H1 (cell line): ENCODE measurements around the gene RPTOR. TPM values are rescaled to one million over a fixed set of nuclear protein-coding genes. Genes with fewer than 3 reads are reported as not detected.

ENCODE experiments used
- CTCF ChIA-PET: fragments of 300-600 bp; sonication (Branson Sonifier 250); formaldehyde crosslinking; loops from one replicate; lab custom pipeline; 2021; ENCODE audit not compliant: partially characterized antibody; lab: Charles Lee
- POLR2A ChIA-PET: fragments of 300-600 bp; sonication (Branson Sonifier 250); formaldehyde crosslinking; loops from one replicate; lab custom pipeline; 2021; ENCODE audit warnings: inconsistent platforms; ENCODE audit not compliant: partially characterized antibody; lab: Charles Lee
- DNase-seq, 2 experiments: peaks; one replicate each; pipeline versions ENCODE4 v3.0.0 to v3.0.0-alpha.2; 2010 to 2022; ENCODE audit warnings: low spot score in 2 of 2, low read depth in 1 of 2, mixed read lengths in 1 of 2
- FAIRE-seq: peaks from 2 replicates; lab custom pipeline; 2011; peaks lifted over from hg19 to GRCh38; lab: Jason Lieb, UNC
- H2AFZ ChIP-seq: 2 replicates; pipeline ENCODE4 v1.8.1; 2012; ENCODE audit warnings: low read length, inconsistent platforms
- H2AK5ac ChIP-seq: 2 replicates; pipeline ENCODE4 v1.6.1; 2013; ENCODE audit warnings: low read depth, low read length
- H2BK120ac ChIP-seq: replicated peaks from 2 replicates; pipeline ENCODE3; 2013; ENCODE audit warnings: low read depth, low read length, inconsistent platforms
- H2BK12ac ChIP-seq: 2 replicates; pipeline ENCODE4 v1.6.1; 2013; ENCODE audit warnings: low read depth, low read length
- H2BK15ac ChIP-seq: 2 replicates; pipeline ENCODE4 v1.6.1; 2013; ENCODE audit warnings: low read length
- H2BK20ac ChIP-seq: 2 replicates; pipeline ENCODE4 v1.6.1; 2013; ENCODE audit warnings: low read length
- H2BK5ac ChIP-seq: 2 replicates; pipeline ENCODE4 v1.6.1; 2013; ENCODE audit warnings: low read depth, low read length
- H3K14ac ChIP-seq: 2 replicates; pipeline ENCODE4 v1.6.1; 2013; ENCODE audit warnings: inconsistent platforms; ENCODE audit not compliant: insufficient read length
- H3K18ac ChIP-seq: 2 replicates; pipeline ENCODE4 v1.6.1; 2013; ENCODE audit warnings: low read length; ENCODE audit errors: extremely low read depth
- H3K23ac ChIP-seq: 2 replicates; pipeline ENCODE4 v1.6.1; 2013; ENCODE audit warnings: inconsistent platforms; ENCODE audit not compliant: insufficient read length
- H3K23me2 ChIP-seq: 2 replicates; pipeline ENCODE4 v1.6.1; 2013; ENCODE audit warnings: low read depth, low read length
- H3K27ac ChIP-seq: 2 replicates; pipeline ENCODE4 v1.6.1; 2011; ENCODE audit warnings: low read depth, low read length, inconsistent platforms
- H3K27me3 ChIP-seq, 4 experiments: replicated peaks in 1 of 4; 1 replicate in 1 of 4; 2 replicates in 3 of 4; pipeline versions ENCODE4 v1.6.1 to v1.8.1; 2011 to 2013; ENCODE audit warnings: low read length in 3 of 4, mild to moderate bottlenecking in 3 of 4, inconsistent platforms in 2 of 4, mixed read lengths in 2 of 4, moderate library complexity in 1 of 4; ENCODE audit not compliant: control insufficient read depth in 3 of 4, insufficient read depth in 3 of 4; ENCODE audit errors: extremely low read depth in 1 of 4
- H3K36me3 ChIP-seq, 4 experiments: 2 replicates each; pipeline versions ENCODE4 v1.6.1 to v1.8.1; 2011 to 2013; ENCODE audit warnings: mild to moderate bottlenecking in 4 of 4, low read length in 3 of 4, moderate library complexity in 2 of 4, control low read depth in 1 of 4, inconsistent platforms in 1 of 4; ENCODE audit not compliant: insufficient read depth in 4 of 4, control insufficient read depth in 2 of 4
- H3K4ac ChIP-seq: replicated peaks from 2 replicates; pipeline ENCODE3; 2013; ENCODE audit warnings: low read length, low read depth, mixed read lengths, inconsistent platforms; ENCODE audit not compliant: insufficient read length
- H3K4me1 ChIP-seq, 4 experiments: replicated peaks in 1 of 4; 1 replicate in 1 of 4; 2 replicates in 3 of 4; pipeline versions ENCODE4 v1.6.1 to v1.8.1; 2011 to 2013; ENCODE audit warnings: low read length in 3 of 4, inconsistent platforms in 2 of 4, mixed read lengths in 1 of 4; ENCODE audit not compliant: insufficient read depth in 4 of 4, control insufficient read depth in 3 of 4
- H3K4me2 ChIP-seq, 2 experiments: 2 replicates each; pipeline versions ENCODE4 v1.6.1 to v1.8.1; 2011 to 2013; ENCODE audit warnings: low read depth in 2 of 2, low read length in 2 of 2, control low read depth in 1 of 2, inconsistent platforms in 1 of 2, mild to moderate bottlenecking in 1 of 2; ENCODE audit not compliant: insufficient read depth in 1 of 2
- H3K4me3 ChIP-seq, 4 experiments: fragments of 200-600, 300-600 bp in 1 of 4; sonication (generic), shearing (Covaris generic), sonication (Bioruptor Twin) in 1 of 4; 2 replicates each; pipeline versions ENCODE4 v1.5.1 to v1.8.1; 2011 to 2016; ENCODE audit warnings: low read length in 4 of 4, low read depth in 3 of 4, control low read depth in 2 of 4, inconsistent platforms in 2 of 4, mild to moderate bottlenecking in 2 of 4, mixed read lengths in 1 of 4, moderate library complexity in 1 of 4; ENCODE audit not compliant: insufficient read depth in 2 of 4; ENCODE audit errors: extremely low read depth in 1 of 4
- H3K56ac ChIP-seq: replicated peaks from 2 replicates; pipeline ENCODE3; 2013; ENCODE audit warnings: low read depth, mild to moderate bottlenecking, mixed read lengths, low read length, inconsistent platforms; ENCODE audit not compliant: insufficient read length
- H3K79me1 ChIP-seq: 2 replicates; pipeline ENCODE4 v1.6.1; 2013; ENCODE audit warnings: low read depth, low read length, control low read depth
- H3K79me2 ChIP-seq, 2 experiments: 2 replicates each; pipeline versions ENCODE4 v1.6.1 to v1.8.1; 2012 to 2013; ENCODE audit warnings: low read length in 2 of 2, mild to moderate bottlenecking in 2 of 2, inconsistent platforms in 1 of 2; ENCODE audit not compliant: insufficient read depth in 2 of 2, control insufficient read depth in 1 of 2
- H3K9ac ChIP-seq, 4 experiments: replicated peaks in 1 of 4; 1 replicate in 1 of 4; 2 replicates in 3 of 4; pipeline versions ENCODE4 v1.6.1 to v1.8.1; 2011 to 2013; ENCODE audit warnings: low read depth in 3 of 4, low read length in 3 of 4, control low read depth in 2 of 4, mild to moderate bottlenecking in 2 of 4, moderate library complexity in 2 of 4, inconsistent platforms in 1 of 4; ENCODE audit errors: extremely low read depth in 1 of 4
- H3K9me3 ChIP-seq, 2 experiments: 2 replicates each; pipeline versions ENCODE4 v1.6.1 to v1.8.1; 2012 to 2013; ENCODE audit warnings: mild to moderate bottlenecking in 2 of 2, moderate library complexity in 2 of 2, control low read depth in 1 of 2, inconsistent platforms in 1 of 2, low read depth in 1 of 2, low read length in 1 of 2, mixed read lengths in 1 of 2; ENCODE audit not compliant: insufficient read depth in 2 of 2
- H4K20me1 ChIP-seq, 2 experiments: replicated peaks in 1 of 2; 2 replicates each; pipeline versions ENCODE3 to v1.8.1; 2011 to 2013; ENCODE audit warnings: inconsistent platforms in 2 of 2, low read length in 2 of 2, mild to moderate bottlenecking in 1 of 2; ENCODE audit not compliant: insufficient read depth in 2 of 2, control insufficient read depth in 1 of 2
- H4K5ac ChIP-seq: 2 replicates; pipeline ENCODE4 v1.6.1; 2013; ENCODE audit warnings: low read length, low read depth, mixed read lengths, inconsistent platforms; ENCODE audit not compliant: insufficient read length
- H4K8ac ChIP-seq: 2 replicates; pipeline ENCODE4 v1.8.0; 2013; ENCODE audit warnings: mild to moderate bottlenecking, moderate library complexity, low read length, inconsistent platforms; ENCODE audit not compliant: insufficient read depth; ENCODE audit errors: extremely low read depth
- H4K91ac ChIP-seq: replicated peaks from 2 replicates; pipeline ENCODE3; 2013; ENCODE audit warnings: low read length, mixed read lengths, inconsistent platforms; ENCODE audit not compliant: insufficient read length
- CBX8 ChIP-seq: fragments of 300-800, 300-1000 bp; sonication (generic); IDR thresholded peaks from 2 replicates; pipeline ENCODE4 v1.7.1; 2016; ENCODE audit warnings: low read depth, low read length, borderline replicate concordance
- CHD1 ChIP-seq: IDR thresholded peaks from 2 replicates; pipeline ENCODE4 v1.6.1; 2012; ENCODE audit warnings: low read depth, low read length, improper control_type of control experiment
- EGR1 ChIP-seq: IDR thresholded peaks from 2 replicates; pipeline ENCODE4 v1.6.1; 2011; ENCODE audit warnings: low read depth, low read length, borderline replicate concordance
- MAFK ChIP-seq: IDR thresholded peaks from 2 replicates; pipeline ENCODE4 v1.6.1; 2012; ENCODE audit warnings: low read depth, mild to moderate bottlenecking, improper control_type of control experiment, low read length
- POLR2A ChIP-seq, 2 experiments: IDR thresholded peaks; 1 replicate in 1 of 2; 2 replicates in 1 of 2; pipeline ENCODE4 v1.6.1; 2011; ENCODE audit warnings: low read depth in 2 of 2, low read length in 2 of 2, mild to moderate bottlenecking in 2 of 2; ENCODE audit errors: control extremely low read depth in 1 of 2
- POU5F1 ChIP-seq: IDR thresholded peaks from 2 replicates; pipeline ENCODE4 v1.6.1; 2011; ENCODE audit warnings: low read depth, mild to moderate bottlenecking, low read length, moderate library complexity
- RAD21 ChIP-seq, 2 experiments: IDR thresholded peaks in 1 of 2; conservative IDR thresholded peaks in 1 of 2; 2 replicates each; pipeline ENCODE4 v1.6.1; 2011; ENCODE audit warnings: low read depth in 2 of 2, low read length in 2 of 2, improper control_type of control experiment in 1 of 2, inconsistent platforms in 1 of 2, mild to moderate bottlenecking in 1 of 2, moderate library complexity in 1 of 2
- RXRA ChIP-seq: IDR thresholded peaks from 2 replicates; pipeline ENCODE4 v1.6.1; 2011; ENCODE audit warnings: low read depth, mild to moderate bottlenecking, low read length, moderate library complexity; ENCODE audit not compliant: insufficient read depth
- SIRT6 ChIP-seq: IDR thresholded peaks from one replicate; pipeline ENCODE4 v1.7.1; 2012; ENCODE audit warnings: low read length, inconsistent platforms
- SP4 ChIP-seq: IDR thresholded peaks from 2 replicates; pipeline ENCODE4 v1.6.1; 2012; ENCODE audit warnings: low read length, inconsistent platforms
- SUZ12 ChIP-seq: fragments of 200-600 bp; sonication (generic); IDR thresholded peaks from 2 replicates; pipeline ENCODE4 v1.6.1; 2012; ENCODE audit warnings: mild to moderate bottlenecking, inconsistent platforms, low read length, moderate library complexity, mixed read lengths
- TEAD4 ChIP-seq: IDR thresholded peaks from 2 replicates; pipeline ENCODE4 v1.6.1; 2012; ENCODE audit warnings: low read depth, low read length, inconsistent platforms, mixed read lengths
- whole genome bisulfite sequencing, 2 experiments: shearing (Covaris generic) in 1 of 2; methylation state at CpG; one replicate each; pipeline versions ENCODE4 v1.1.6 to v1.1.7; 2013 to 2015; ENCODE audit warnings: low lambda C conversion rate in 2 of 2, mixed read lengths in 2 of 2, inconsistent platforms in 1 of 2, low coverage in 1 of 2, missing lambda C conversion rate in 1 of 2; ENCODE audit not compliant: insufficient replicate concordance in 2 of 2, insufficient coverage in 1 of 2, insufficient read length in 1 of 2; ENCODE audit errors: extremely low coverage in 1 of 2, missing lambda C conversion rate in 1 of 2; 5-methylcytosine and 5-hydroxymethylcytosine counted together
- polyA plus RNA-seq, 7 experiments: library from polyadenylated mRNA; depleted of rRNA in 3 of 7; stranded (reverse) in 5 of 7; unstranded in 2 of 7; fragments of >200 nt in 5 of 7; fragments of 200-250 nt in 2 of 7; gene quantifications; 1 replicate in 5 of 7; 2 replicates in 1 of 7; 4 replicates in 1 of 7; pipeline versions ENCODE4 v1.2.1 to v1.2.3, GENCODE V29; 2011 to 2013; ENCODE audit warnings: missing spikeins in 2 of 7, mixed read lengths in 2 of 7
- total RNA-seq: library from RNA; stranded (reverse); fragmentation: NEBNext Ultra II Directional; extraction: Animal tissue kit (Norgen Biotek cat#: 25700); gene quantifications from 2 replicates; pipeline ENCODE4 v1.2.1, GENCODE V29; 2021
- TF ChIP-seq, protein P1 (sequence below): IDR thresholded peaks from 2 replicates; pipeline ENCODE4 v1.6.1; 2012; ENCODE audit warnings: inconsistent platforms
- TF ChIP-seq, protein P2 (sequence below): IDR thresholded peaks from 2 replicates; pipeline ENCODE4 v1.6.1; 2011; ENCODE audit warnings: low read depth, mild to moderate bottlenecking, low read length; ENCODE audit not compliant: insufficient read depth

The RPTOR gene
- total and polyA plus RNA-seq, 2 of the 8 experiments (the other 6 are each of a cell fraction or from before 2014, with no cell fraction given): 6.9 to 28.7 TPM

DNA sequence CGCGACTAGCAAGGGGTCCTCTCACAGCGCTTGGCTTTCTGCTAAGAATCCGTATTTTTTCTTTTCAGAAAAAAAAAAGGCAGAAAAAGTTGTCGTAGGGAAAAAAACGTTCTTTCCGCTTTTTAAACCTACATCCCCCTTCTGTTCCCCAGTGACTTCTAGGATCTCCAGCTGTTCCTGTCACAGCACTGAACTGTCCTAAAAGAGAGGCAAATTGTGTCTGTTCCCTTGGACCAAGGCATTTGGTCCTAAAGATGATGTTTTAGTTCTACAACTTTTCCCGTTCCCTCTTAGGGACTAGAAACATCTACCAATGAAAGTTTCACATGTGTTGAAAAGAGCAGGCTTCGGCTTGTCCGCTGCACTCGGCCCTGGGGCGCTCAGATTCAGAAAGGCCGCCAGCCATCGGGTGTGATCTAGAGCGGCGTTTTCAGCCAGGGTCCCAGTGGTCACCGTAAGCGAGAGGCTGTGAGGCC lies 346.3 kb downstream of the RPTOR start:
- no peak overlapping the region for H3K23ac ChIP-seq
- no peak overlapping the region for H2AK5ac ChIP-seq
- POLR2A ChIA-PET: interaction anchor here (0.7 kb wide), 1 partner anchor 65 kb away, joined by 4 read pairs; no protein-coding TSS in a partner anchor
- H2BK5ac ChIP-seq: no peak overlapping the region
- H2BK120ac ChIP-seq: no peak overlapping the region
- H3K9me3 ChIP-seq: no peaks in the 10 kb centered on the region
- no peak for FAIRE-seq
- no peaks in the 10 kb centered on the region for H3K79me1 ChIP-seq
- CTCF ChIA-PET: interaction anchor here (0.6 to 0.9 kb wide), 2 partner anchors 25 to 231 kb away, joined by 4 read pairs; no protein-coding TSS in a partner anchor
- no peak overlapping the region for H3K4ac ChIP-seq
- no peaks in the 10 kb centered on the region; a peak in 1 of 7 replicates for H3K27me3 ChIP-seq
- 0 out of 2 replicates have a peak overlapping the region, but pooled peaks have one; percentile 15 for H4K8ac ChIP-seq
- no peak overlapping the region for H3K4me3 ChIP-seq
- H4K91ac ChIP-seq: no peak overlapping the region
- DNase-seq: no peak
- no peak overlapping the region for H3K9ac ChIP-seq
- no peak overlapping the region for H3K56ac ChIP-seq
- H2BK12ac ChIP-seq: no peak overlapping the region
- no peak overlapping the region for H3K27ac ChIP-seq
- peaks cover 0 to 3% of the 10 kb centered on the region in 2 experiments for H4K20me1 ChIP-seq
- 72% methylated on average over 16 of the region's 18 CpGs; no CpG with 5 or more reads in 1 of the 2 experiments for WGBS, 2 experiments
- no peak overlapping the region for H3K14ac ChIP-seq
- H3K18ac ChIP-seq: no peak overlapping the region
- H3K36me3 ChIP-seq: peaks cover 0 to 6% (median 3%) of the 10 kb centered on the region in 4 experiments; a peak in 4 of 8 replicates
- no peak overlapping the region for H2BK20ac ChIP-seq
- H3K4me2 ChIP-seq: no peak overlapping the region
- H3K4me1 ChIP-seq: no peaks in the 10 kb centered on the region
- no peaks in the 10 kb centered on the region for H3K79me2 ChIP-seq
- H2BK15ac ChIP-seq: no peak overlapping the region
- H2AFZ ChIP-seq: no peak overlapping the region
- no peaks in the 10 kb centered on the region for H3K23me2 ChIP-seq
- no peak overlapping the region for H4K5ac ChIP-seq
- TF ChIP-seq, protein P1, sequence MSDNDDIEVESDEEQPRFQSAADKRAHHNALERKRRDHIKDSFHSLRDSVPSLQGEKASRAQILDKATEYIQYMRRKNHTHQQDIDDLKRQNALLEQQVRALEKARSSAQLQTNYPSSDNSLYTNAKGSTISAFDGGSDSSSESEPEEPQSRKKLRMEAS: no peak
- TF ChIP-seq EGR1 (no peak), SIRT6 (no peak), CBX8 (no peak), SP4 (no peak), CHD1 (no peak), RAD21 (IDR thresholded peaks at IDR 0.05 in 1 of 2, conservative IDR thresholded peaks at IDR 0.05 in 1 of 2; ENCODE audit: low read depth in 2 of 2, low read length in 2 of 2) (no peak), TEAD4 (no peak), SUZ12 (no peak), POLR2A (IDR thresholded peaks at IDR 0.05; ENCODE audit: control extremely low read depth in 1 of 2, low read depth in 2 of 2, low read length in 2 of 2) (no peak), POU5F1 (no peak), RXRA (no peak), MAFK (no peak)
- TF ChIP-seq, protein P2, sequence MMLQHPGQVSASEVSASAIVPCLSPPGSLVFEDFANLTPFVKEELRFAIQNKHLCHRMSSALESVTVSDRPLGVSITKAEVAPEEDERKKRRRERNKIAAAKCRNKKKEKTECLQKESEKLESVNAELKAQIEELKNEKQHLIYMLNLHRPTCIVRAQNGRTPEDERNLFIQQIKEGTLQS: no peak
